HG03439 (cell line): Measurements from ENCODE around the gene ALG2.
"Not testable (repeated sequence)": the region's sequence is repeated elsewhere in the genome, so short reads cannot be mapped to it uniquely, and the experiment has no call there.

Experiments
- ATAC-seq: cut with Tn5 transposase; IDR thresholded peaks from one replicate; pipeline ENCODE4 v1.9.1; 2021; ENCODE audit warnings: mild to moderate bottlenecking, moderate library complexity; ENCODE audit not compliant: unreplicated experiment

ALG2 gene

GRCh38 chr9:99239341-99240060 lies 17.8 kb upstream of the ALG2 start:
- ATAC-seq, result no peak

GRCh38 chr9:99238331-99238730 lies 16.6 kb upstream of the ALG2 start:
- ATAC-seq, result no peak

GRCh38 chr9:99237849-99238248 lies 16.1 kb upstream of the ALG2 start:
- not testable (repeated sequence) for ATAC-seq

- no peak for ATAC-seq
Measured at GRCh38 chr9:99237356-99237755, 15.6 kb upstream of the ALG2 start.

- peak; percentile 94 for ATAC-seq
Measured at GRCh38 chr9:99235926-99236634, 14.3 kb upstream of the ALG2 start.

- no peak for ATAC-seq
Measured at GRCh38 chr9:99235069-99235468, 13.3 kb upstream of the ALG2 start.

GRCh38 chr9:99234618-99235017 lies 12.9 kb upstream of the ALG2 start:
- ATAC-seq, result no peak

- ATAC-seq, result no peak
Measured at GRCh38 chr9:99231711-99232110, 10.0 kb upstream of the ALG2 start.

GRCh38 chr9:99230206-99230605 lies 8.5 kb upstream of the ALG2 start:
- ATAC-seq, result no peak

- ATAC-seq, result no peak
Measured at GRCh38 chr9:99226054-99226453, 4.3 kb upstream of the ALG2 start.

GRCh38 chr9:99224445-99224844 lies 2.7 kb upstream of the ALG2 start:
- no peak for ATAC-seq

- peak; percentile 21 for ATAC-seq
Measured at GRCh38 chr9:99222416-99223270, 901 bp upstream of the ALG2 start.

- no peak for ATAC-seq
Measured at GRCh38 chr9:99221266-99221620, 499 bp downstream of the ALG2 start.

- ATAC-seq, result no peak
Measured at GRCh38 chr9:99220011-99220410, 1.7 kb downstream of the ALG2 start.

- no peak for ATAC-seq
Measured at GRCh38 chr9:99216073-99216472, 5.7 kb downstream of the ALG2 start.

- ATAC-seq, result no peak
Measured at GRCh38 chr9:99213197-99213596, 8.5 kb downstream of the ALG2 start.

GRCh38 chr9:99211746-99212145 lies 10.0 kb downstream of the ALG2 start:
- no peak for ATAC-seq

GRCh38 chr9:99210572-99210971 lies 11.2 kb downstream of the ALG2 start:
- ATAC-seq, result no peak

- no peak for ATAC-seq
Measured at GRCh38 chr9:99201603-99202002, 20.1 kb downstream of the ALG2 start.

- no peak for ATAC-seq
Measured at GRCh38 chr9:99199938-99200539, 21.7 kb downstream of the ALG2 start.

- no peak for ATAC-seq
Measured at GRCh38 chr9:99197987-99198386, 23.8 kb downstream of the ALG2 start.
